Osteocyte (in vitro differentiated cells): ENCODE data around the gene FAM227A. TPM values are rescaled to one million over a fixed set of nuclear protein-coding genes. Genes with fewer than 3 reads are reported as not detected.
A peak's percentile ranks its signal among the peaks of the same experiment; 100 is the strongest.
"Not testable (repeated sequence)": the region's sequence is repeated elsewhere in the genome, so short reads cannot be mapped to it uniquely, and the experiment has no call there.

Experiments used
- DNase-seq: peaks from one replicate; pipeline ENCODE4 v3.0.0; 2021; ENCODE audit warnings: mixed read lengths; ENCODE audit not compliant: unreplicated experiment; ENCODE audit errors: extremely low spot score
- H3K27ac Mint-ChIP-seq: one replicate; pipeline ENCODE4 v1.8.0; 2021; ENCODE audit warnings: mild to moderate bottlenecking, mixed read lengths; ENCODE audit not compliant: unreplicated experiment
- H3K27me3 Mint-ChIP-seq: one replicate; pipeline ENCODE4 v1.8.0; 2021; ENCODE audit warnings: mixed read lengths; ENCODE audit not compliant: unreplicated experiment
- H3K36me3 Mint-ChIP-seq: one replicate; pipeline ENCODE4 v1.8.0; 2021; ENCODE audit warnings: mixed read lengths; ENCODE audit not compliant: unreplicated experiment
- H3K4me1 Mint-ChIP-seq: one replicate; pipeline ENCODE4 v1.8.0; 2021; ENCODE audit warnings: mixed read lengths; ENCODE audit not compliant: unreplicated experiment
- H3K4me3 Mint-ChIP-seq: one replicate; pipeline ENCODE4 v1.8.0; 2021; ENCODE audit warnings: mild to moderate bottlenecking, moderate library complexity, mixed read lengths; ENCODE audit not compliant: unreplicated experiment
- H3K9me3 Mint-ChIP-seq: one replicate; pipeline ENCODE4 v1.8.0; 2021; ENCODE audit warnings: mixed read lengths; ENCODE audit not compliant: unreplicated experiment
- CTCF ChIP-seq: fragments of 200-600 bp; sonication (generic); IDR thresholded peaks from 2 replicates; pipeline ENCODE4 v1.5.0; 2021; ENCODE audit warnings: antibody characterized with exemption, mild to moderate bottlenecking, moderate library complexity
- total RNA-seq: library from RNA; stranded (reverse); gene quantifications from 2 replicates; pipeline ENCODE4 v1.2.1, GENCODE V29; 2021

Gene FAM227A
- total RNA-seq, 1 donor from 2014 or later: 2.7 TPM

GRCh38 chr22:38655519-38656255, 505 bp downstream of the FAM227A start:
- Mint-ChIP-seq H3K4me1 (peaks cover 13% of the 10 kb centered on the region), H3K4me3 (peak overlapping the region; percentile 90), H3K27me3 (no peaks in the 10 kb centered on the region), H3K36me3 (no peaks in the 10 kb centered on the region), H3K27ac (peak overlapping the region; percentile 99), H3K9me3 (no peaks in the 10 kb centered on the region)
- no peak for DNase-seq
- no peak for TF ChIP-seq CTCF

DNA sequence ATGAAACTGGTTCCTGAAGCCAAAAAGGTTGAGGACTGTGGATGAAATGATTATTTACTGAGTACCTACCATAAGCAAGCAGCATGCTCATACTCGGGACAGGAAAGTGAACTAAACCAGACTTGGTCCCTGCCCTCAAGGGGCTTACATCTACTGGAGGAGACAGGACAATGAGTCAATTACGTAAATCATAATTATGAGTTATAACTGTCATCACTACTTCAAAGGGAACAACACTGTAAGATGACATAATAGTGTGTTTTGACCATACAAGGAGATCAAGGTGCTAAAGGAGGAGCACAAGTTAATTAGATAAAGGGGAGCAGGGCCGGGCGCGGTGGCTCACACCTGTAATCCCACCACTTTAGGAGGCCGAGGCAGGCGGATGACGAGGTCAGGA, 2.5 kb downstream of the FAM227A start:
- Mint-ChIP-seq H3K36me3 (peaks cover 2% of the 10 kb centered on the region), H3K27ac (no peak overlapping the region), H3K4me1 (peaks cover 13% of the 10 kb centered on the region), H3K27me3 (no peaks in the 10 kb centered on the region), H3K4me3 (no peak overlapping the region), H3K9me3 (no peaks in the 10 kb centered on the region)
- no peak for DNase-seq
- TF ChIP-seq CTCF: no peak

DNA sequence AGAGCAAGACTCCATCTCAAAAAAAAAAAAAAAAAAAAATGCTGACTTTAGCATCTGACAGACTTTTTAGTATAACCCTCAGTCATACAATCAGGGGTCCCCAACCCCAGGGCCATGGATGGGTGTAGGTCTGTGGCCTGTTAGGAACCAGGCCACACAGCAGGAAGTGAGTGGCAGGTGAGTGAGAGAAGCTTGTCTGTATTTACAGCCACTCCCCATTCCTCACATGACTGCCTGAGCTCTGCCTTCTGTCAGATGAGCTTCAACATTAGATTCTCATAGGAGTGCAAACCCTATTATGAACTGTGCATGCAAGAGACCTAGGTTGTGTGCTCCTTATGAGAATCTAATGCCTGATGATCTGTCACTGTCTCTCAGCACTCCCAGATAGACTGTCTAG, 3.3 kb downstream of the FAM227A start:
- H3K36me3 Mint-ChIP-seq: peaks cover 2% of the 10 kb centered on the region
- no peaks in the 10 kb centered on the region for H3K9me3 Mint-ChIP-seq
- no peak for DNase-seq
- peaks cover 10% of the 10 kb centered on the region for H3K4me1 Mint-ChIP-seq
- no peak overlapping the region for H3K27ac Mint-ChIP-seq
- no peak overlapping the region for H3K4me3 Mint-ChIP-seq
- TF ChIP-seq CTCF: no peak
- no peaks in the 10 kb centered on the region for H3K27me3 Mint-ChIP-seq

DNA sequence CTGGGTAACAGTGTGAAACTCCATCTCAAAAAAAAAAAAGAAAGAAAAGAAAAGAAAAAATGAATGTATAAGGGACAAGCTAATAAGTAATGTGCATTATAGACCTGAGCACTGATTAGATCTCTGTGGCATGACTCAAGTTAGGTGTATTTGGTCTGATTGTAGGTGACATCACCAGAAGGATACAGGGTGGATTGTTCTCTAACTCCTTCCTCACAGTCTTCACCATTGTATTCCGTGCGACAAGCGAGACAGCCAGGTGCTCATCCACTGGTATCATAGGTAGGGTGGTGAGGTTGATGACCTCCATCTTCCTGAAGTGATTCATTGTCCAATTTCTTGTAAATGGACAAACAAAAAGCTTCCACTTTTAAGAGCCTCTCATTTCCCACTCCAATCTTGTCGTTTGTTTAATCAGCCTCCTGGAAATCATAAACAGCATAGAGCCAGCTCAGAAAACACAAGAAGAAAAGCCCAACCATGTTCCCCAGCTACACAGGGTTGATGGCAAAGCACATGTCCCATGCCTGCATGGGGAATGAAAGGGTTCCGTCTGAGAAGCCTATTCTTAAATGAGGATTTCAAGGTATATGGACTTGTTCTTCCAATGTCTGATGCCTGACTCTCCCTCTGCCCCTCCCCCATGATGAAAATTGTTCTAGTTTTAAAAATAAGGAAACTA, 6.2 kb downstream of the FAM227A start:
- Mint-ChIP-seq H3K27ac (no peak overlapping the region), H3K36me3 (peaks cover 2% of the 10 kb centered on the region), H3K27me3 (no peaks in the 10 kb centered on the region), H3K9me3 (no peaks in the 10 kb centered on the region), H3K4me3 (no peak overlapping the region), H3K4me1 (no peaks in the 10 kb centered on the region)
- TF ChIP-seq CTCF: no peak
- DNase-seq: no peak

DNA sequence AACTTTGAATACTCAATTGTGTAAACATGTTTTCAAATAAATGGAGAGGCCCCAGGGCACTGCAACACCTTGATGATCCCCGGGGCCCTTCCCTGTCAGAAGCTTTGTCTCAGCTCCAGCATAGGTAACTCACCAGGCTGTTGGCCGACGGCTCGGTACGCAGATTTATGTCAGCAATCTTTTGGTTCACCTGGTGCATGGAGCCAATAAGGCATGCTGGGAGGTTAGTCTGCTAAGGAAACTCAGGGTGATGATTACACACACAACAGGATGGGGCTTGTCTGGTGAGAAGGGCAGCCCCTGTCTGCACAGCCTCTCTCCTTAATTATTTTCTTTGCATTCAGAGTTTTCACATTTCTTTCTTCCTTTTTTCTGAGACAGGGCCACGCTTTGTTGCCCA, 10.8 kb downstream of the FAM227A start:
- no peaks in the 10 kb centered on the region for H3K4me1 Mint-ChIP-seq
- H3K4me3 Mint-ChIP-seq: no peak overlapping the region
- peaks cover 5% of the 10 kb centered on the region for H3K36me3 Mint-ChIP-seq
- no peaks in the 10 kb centered on the region for H3K27me3 Mint-ChIP-seq
- H3K27ac Mint-ChIP-seq: no peak overlapping the region
- TF ChIP-seq CTCF: no peak
- DNase-seq: no peak
- H3K9me3 Mint-ChIP-seq: no peaks in the 10 kb centered on the region

- H3K27me3 Mint-ChIP-seq, H3K27ac Mint-ChIP-seq, H3K9me3 Mint-ChIP-seq, DNase-seq, H3K4me1 Mint-ChIP-seq, H3K36me3 Mint-ChIP-seq, H3K4me3 Mint-ChIP-seq: not testable (repeated sequence)
Measured at GRCh38 chr22:38644245-38644644, 11.9 kb downstream of the FAM227A start.
